ENCODE data around the gene WDFY4. TPM values are rescaled to one million over a fixed set of nuclear protein-coding genes. Genes with fewer than 3 reads are reported as not detected.

WDFY4 gene
- total RNA-seq, 6 donors from 2014 or later: 10.1 to 48.9 (median 32.1) TPM

- Histone ChIP-seq H3K4me3 (no peak overlapping the region), H3K4me1 (peaks cover 13 to 18% (median 15%) of the 10 kb centered on the region in 4 donors), H3K36me3 (no peaks in the 10 kb centered on the region), H3K27me3 (no peaks in the 10 kb centered on the region), H3K9me3 (no peaks in the 10 kb centered on the region), H3K27ac (no peak overlapping the region)
- TF ChIP-seq EP300 (IDR thresholded peaks at IDR 0.05) (no peak), POLR2AphosphoS5 (IDR thresholded peaks at IDR 0.05) (no peak)
- ATAC-seq (ENCODE audit: low FRiP score in 2 of 2) (no peak), DNase-seq (no peak)
- 66 to 77% methylated on average over 2 to 4 of the region's 4 CpGs for WGBS, 2 donors
Observed at GRCh38 chr10:48651839-48652238, 32.8 kb upstream of the WDFY4 start.

DNA sequence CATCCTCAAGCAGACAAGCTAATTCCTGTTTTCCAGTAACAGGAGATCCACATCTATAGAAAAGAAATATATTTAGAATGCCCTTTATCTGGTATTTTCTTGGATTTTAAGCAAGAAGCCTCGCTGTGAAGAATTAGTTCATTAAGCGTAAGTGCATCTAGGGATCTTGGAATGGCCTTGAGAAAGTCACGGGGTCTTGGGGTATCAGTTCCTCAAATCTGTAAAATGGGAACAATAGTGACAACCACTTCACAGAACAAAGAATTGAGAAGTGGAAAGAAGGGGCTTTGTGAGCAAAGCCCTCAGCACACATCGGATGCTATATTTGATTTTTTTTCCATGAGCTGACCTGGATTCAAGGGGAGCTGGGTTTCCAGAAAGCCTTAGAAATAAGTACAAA lies 32.3 kb upstream of the WDFY4 start:
- no peaks in the 10 kb centered on the region for H3K9me3 ChIP-seq
- WGBS, 2 donors: 72 to 73% methylated on average over 4 of the region's 4 CpGs
- DNase-seq: no peak
- no peaks in the 10 kb centered on the region for H3K36me3 ChIP-seq
- no peak for TF ChIP-seq EP300 (IDR thresholded peaks at IDR 0.05)
- TF ChIP-seq POLR2A (IDR thresholded peaks at IDR 0.05): no peak
- TF ChIP-seq CTCF (IDR thresholded peaks at IDR 0.05): no peak
- no peak for TF ChIP-seq POLR2AphosphoS5 (IDR thresholded peaks at IDR 0.05)
- no peak overlapping the region for H3K27ac ChIP-seq
- H3K27me3 ChIP-seq: no peaks in the 10 kb centered on the region
- H3K4me1 ChIP-seq: peaks cover 13 to 20% (median 15%) of the 10 kb centered on the region in 4 donors
- H3K4me3 ChIP-seq: no peak overlapping the region
- no peak for ATAC-seq (ENCODE audit: low FRiP score in 2 of 2)

- no peaks in the 10 kb centered on the region for H3K36me3 ChIP-seq
- TF ChIP-seq POLR2AphosphoS5 (IDR thresholded peaks at IDR 0.05): no peak
- H3K4me1 ChIP-seq: peaks cover 13 to 23% (median 15%) of the 10 kb centered on the region in 4 donors
- 78 to 89% methylated on average over 3 to 5 of the region's 5 CpGs for whole genome bisulfite sequencing, 2 donors
- H3K4me3 ChIP-seq: no peak overlapping the region
- ATAC-seq (ENCODE audit: low FRiP score in 2 of 2) (no peak), DNase-seq (no peak)
- no peaks in the 10 kb centered on the region for H3K9me3 ChIP-seq
- no peak overlapping the region for H3K27ac ChIP-seq
- no peaks in the 10 kb centered on the region for H3K27me3 ChIP-seq
Observed at GRCh38 chr10:48653347-48653746, 31.3 kb upstream of the WDFY4 start.

GRCh38 chr10:48653944-48654698 lies 30.6 kb upstream of the WDFY4 start:
- Histone ChIP-seq H3K27ac (no peak overlapping the region), H3K4me3 (no peak overlapping the region), H3K4me1 (peaks cover 13 to 26% (median 15%) of the 10 kb centered on the region in 4 donors), H3K36me3 (no peaks in the 10 kb centered on the region), H3K9me3 (no peaks in the 10 kb centered on the region), H3K27me3 (no peaks in the 10 kb centered on the region)
- WGBS, 2 donors: 88% methylated on average over 4 of the region's 4 CpGs
- no peak for DNase-seq
- no peak for TF ChIP-seq CTCF (IDR thresholded peaks at IDR 0.05)
- no peak for TF ChIP-seq POLR2A (IDR thresholded peaks at IDR 0.05)
- TF ChIP-seq EP300 (IDR thresholded peaks at IDR 0.05): no peak
- no peak for TF ChIP-seq POLR2AphosphoS5 (IDR thresholded peaks at IDR 0.05)
- no peak for ATAC-seq (ENCODE audit: low FRiP score in 2 of 2)

DNA sequence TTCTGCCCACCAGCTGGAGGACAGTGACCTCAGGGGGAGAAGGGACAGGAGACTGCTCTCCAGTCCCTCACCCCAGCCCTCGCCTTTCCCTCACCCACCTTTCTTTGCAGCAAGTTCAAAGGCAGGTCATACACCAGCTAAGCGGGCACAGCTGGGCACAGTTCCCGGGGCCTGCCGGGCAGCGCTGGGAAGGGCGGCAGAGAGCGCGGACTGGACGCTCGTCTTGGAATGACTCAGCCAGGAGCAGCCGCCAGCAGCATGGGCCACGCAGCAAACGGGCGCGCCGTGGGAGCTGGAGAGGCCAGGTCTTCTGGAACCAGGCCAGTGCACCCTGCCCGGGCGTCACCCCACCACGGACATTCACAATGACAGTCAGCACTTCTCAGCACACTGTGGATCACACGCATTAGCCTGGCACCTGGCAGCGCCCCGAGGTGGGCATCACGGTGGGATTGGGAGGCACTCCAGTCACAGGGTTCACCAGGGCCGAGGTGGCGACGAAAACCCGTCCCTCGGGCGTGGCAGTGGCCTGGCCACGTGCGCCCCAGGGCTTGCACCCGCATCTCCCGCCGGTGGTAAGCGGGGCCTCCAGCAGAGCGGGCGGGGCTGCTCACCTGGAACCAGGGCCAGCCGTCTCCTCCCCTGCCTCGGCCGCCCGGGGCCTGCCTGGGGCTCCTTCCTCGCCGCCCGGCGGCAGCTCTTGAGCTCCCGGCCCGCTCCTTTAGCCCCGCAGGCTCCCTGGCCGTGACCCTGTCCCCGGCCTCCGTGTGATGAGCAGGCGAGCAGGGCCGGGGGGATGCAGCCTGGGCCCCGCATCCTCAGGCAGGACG lies 29.0 kb upstream of the WDFY4 start:
- peak overlapping the region; percentile 25 to 57 (median 46) for H3K4me3 ChIP-seq
- 4 to 15% methylated on average over 10 to 35 of the region's 55 CpGs for WGBS, 2 donors
- H3K27ac ChIP-seq: peak overlapping the region in 3 of 4 donors; percentile 33 to 57 (median 40)
- no peaks in the 10 kb centered on the region for H3K9me3 ChIP-seq
- ATAC-seq (ENCODE audit: low FRiP score in 2 of 2) (peak; percentile 73 to 84), DNase-seq (peak; percentile 83 to 92)
- H3K4me1 ChIP-seq: peaks cover 13 to 26% (median 15%) of the 10 kb centered on the region in 4 donors
- peak in 1 of 2 donors; percentile 19 for TF ChIP-seq POLR2AphosphoS5 (IDR thresholded peaks at IDR 0.05)
- no peak for TF ChIP-seq CTCF (IDR thresholded peaks at IDR 0.05)
- no peaks in the 10 kb centered on the region for H3K27me3 ChIP-seq
- H3K36me3 ChIP-seq: no peaks in the 10 kb centered on the region
